Activated CD4-positive, alpha-beta T cell treated with anti-CD3 and anti-CD28 coated beads for 36 hours (primary cell): ENCODE data around the gene IZUMO1. TPM values are rescaled to one million over a fixed set of nuclear protein-coding genes. Genes with fewer than 3 reads are reported as not detected.
"Not testable (repeated sequence)": the region's sequence is repeated elsewhere in the genome, so short reads cannot be mapped to it uniquely, and the experiment has no call there.

Experiments
- ATAC-seq: fragments of 200-7000 bp; cut with Tn5 transposase; one replicate; pipeline ENCODE4 v1.10.0; 2021; ENCODE audit warnings: mild to moderate bottlenecking, moderate library complexity
- CTCF ChIA-PET: fragments of 350-600 bp; sonication (Branson Sonifier 250); formaldehyde crosslinking; loops from one replicate; lab custom pipeline; 2021; ENCODE audit warnings: antibody characterized with exemption; lab: Charles Lee
- POLR2A ChIA-PET: fragments of 350-600 bp; sonication (Branson Sonifier 250); formaldehyde crosslinking; loops from one replicate; lab custom pipeline; 2021; ENCODE audit warnings: antibody characterized with exemption, inconsistent platforms; lab: Charles Lee
- DNase-seq: peaks from one replicate; pipeline ENCODE4 v3.0.0-alpha.2; 2020
- H3K27ac Mint-ChIP-seq: one replicate; pipeline ENCODE4 v1.8.0; 2021; ENCODE audit warnings: mixed read lengths
- H3K27me3 Mint-ChIP-seq: one replicate; pipeline ENCODE4 v1.8.0; 2021; ENCODE audit warnings: mixed read lengths
- H3K36me3 Mint-ChIP-seq: one replicate; pipeline ENCODE4 v1.8.0; 2021; ENCODE audit warnings: low read depth, mixed read lengths
- H3K4me1 Mint-ChIP-seq: one replicate; pipeline ENCODE4 v1.8.0; 2021; ENCODE audit warnings: mixed read lengths
- H3K4me3 Mint-ChIP-seq: one replicate; pipeline ENCODE4 v1.8.0; 2021; ENCODE audit warnings: mild to moderate bottlenecking, moderate library complexity, mixed read lengths
- H3K9me3 Mint-ChIP-seq: one replicate; pipeline ENCODE4 v1.8.0; 2021; ENCODE audit warnings: low read depth, mixed read lengths
- intact Hi-C, 2 experiments: fragments of 100-400 bp; cut with DNase I in 1 of 2; cut with micrococcal nuclease in 1 of 2; formaldehyde crosslinking; loops; one replicate each; pipeline versions ENCODE4 v1.14.2 to v1.15.1; 2022 to 2024; cut with DNase I, micrococcal nuclease
- total RNA-seq, 2 experiments: library from RNA; stranded (reverse); gene quantifications; one replicate each; pipeline ENCODE4 v1.2.3, GENCODE V29; 2021

IZUMO1 gene
- total RNA-seq, 2 experiments from 2014 or later: not detected

- intact Hi-C loops: loop anchor here (1.0 to 5.0 kb wide), 6 partner anchors 19 to 923 kb away; partner anchors contain the start of genes GRWD1 (in 1 of the 2), RRAS (in 1 of the 2) and SCAF1 (in 1 of the 2)
- POLR2A ChIA-PET: no interaction called here
- no peak for DNase-seq
Observed at GRCh38 chr19:48719263-48720171, 27.2 kb downstream of the IZUMO1 start, which contains the start of gene MAMSTR. Gene MAMSTR (minus strand): TSS chr19:48719725. CDS start chr19:48719031, 694 bp downstream.

GRCh38 chr19:48718711-48719231 lies 27.9 kb downstream of the IZUMO1 start:
- no peaks in the 10 kb centered on the region for H3K36me3 Mint-ChIP-seq
- POLR2A ChIA-PET: no interaction called here

More at GRCh38 chr19:48719263-48720171, 27.2 kb downstream of the IZUMO1 start, which contains the start of gene MAMSTR:
- H3K4me1 Mint-ChIP-seq: peaks cover 10% of the 10 kb centered on the region
- peak within 1 kb of the TSS; percentile 80 for H3K4me3 Mint-ChIP-seq
- H3K27me3 Mint-ChIP-seq: no peaks in the 10 kb centered on the region
- no peaks in the 10 kb centered on the region for H3K36me3 Mint-ChIP-seq
- ATAC-seq: no peak
- H3K9me3 Mint-ChIP-seq: no peaks in the 10 kb centered on the region
- CTCF ChIA-PET: no interaction called here
- H3K27ac Mint-ChIP-seq: peak within 1 kb of the TSS; percentile 97

GRCh38 chr19:48718106-48718505 lies 28.6 kb downstream of the IZUMO1 start:
- CTCF ChIA-PET, H3K4me3 Mint-ChIP-seq, H3K27ac Mint-ChIP-seq, DNase-seq, ATAC-seq, POLR2A ChIA-PET, H3K36me3 Mint-ChIP-seq, H3K9me3 Mint-ChIP-seq, H3K27me3 Mint-ChIP-seq, intact Hi-C loops: not testable (repeated sequence)
- H3K4me1 Mint-ChIP-seq: peaks cover 12% of the 10 kb centered on the region

More at GRCh38 chr19:48718711-48719231, 27.9 kb downstream of the IZUMO1 start:
- Mint-ChIP-seq H3K9me3 (no peaks in the 10 kb centered on the region), H3K27me3 (no peaks in the 10 kb centered on the region), H3K27ac (no peak overlapping the region), H3K4me1 (peaks cover 11% of the 10 kb centered on the region), H3K4me3 (no peak overlapping the region)
- no peak for ATAC-seq
- CTCF ChIA-PET: no interaction called here
- DNase-seq: no peak
- intact Hi-C loops: no loop called here

GRCh38 chr19:48716562-48717291 lies 30.0 kb downstream of the IZUMO1 start:
- Mint-ChIP-seq H3K27ac (no peak overlapping the region), H3K4me1 (peaks cover 18% of the 10 kb centered on the region), H3K27me3 (no peaks in the 10 kb centered on the region), H3K36me3 (no peaks in the 10 kb centered on the region), H3K4me3 (no peak overlapping the region), H3K9me3 (no peaks in the 10 kb centered on the region)
- ChIA-PET CTCF (interaction anchor here (0.8 to 1.2 kb wide), 2 partner anchors 8 to 22 kb away, joined by 4 read pairs; no protein-coding TSS in a partner anchor), POLR2A (interaction anchor here (0.6 kb wide), 1 partner anchor 276 kb away, joined by 4 read pairs; the partner anchor contains the start of gene GYS1)
- intact Hi-C loops: no loop called here
- ATAC-seq (no peak), DNase-seq (no peak)

GRCh38 chr19:48715681-48716171 lies 31.0 kb downstream of the IZUMO1 start:
- Mint-ChIP-seq H3K9me3 (no peaks in the 10 kb centered on the region), H3K4me1 (peaks cover 18% of the 10 kb centered on the region), H3K4me3 (peak overlapping the region; percentile 83), H3K27me3 (no peaks in the 10 kb centered on the region), H3K27ac (no peak overlapping the region), H3K36me3 (peaks cover 8% of the 10 kb centered on the region)
- ATAC-seq: no peak
- intact Hi-C loops: loop anchor here (2.0 kb wide), 2 partner anchors 69 to 205 kb away; partner anchors contain the start of genes CA11 (in 1 of the 2) and LMTK3 (in 1 of the 2)
- CTCF ChIA-PET: interaction anchor here (0.8 to 1.2 kb wide), 2 partner anchors 9 to 23 kb away, joined by 4 read pairs; no protein-coding TSS in a partner anchor
- no peak for DNase-seq
- POLR2A ChIA-PET: no interaction called here

GRCh38 chr19:48714759-48715675 lies 31.7 kb downstream of the IZUMO1 start:
- ChIA-PET CTCF (interaction anchor here (1.2 to 3.0 kb wide), 3 partner anchors 10 to 83 kb away, joined by 4 to 12 read pairs (median 5); no protein-coding TSS in a partner anchor), POLR2A (no interaction called here)
- no peaks in the 10 kb centered on the region for H3K27me3 Mint-ChIP-seq
- no peaks in the 10 kb centered on the region for H3K9me3 Mint-ChIP-seq
- ATAC-seq: no peak
- no peak for DNase-seq
- intact Hi-C loops: loop anchor here (1.0 to 5.0 kb wide), 14 partner anchors 10 to 617 kb away; partner anchors contain the start of genes CA11 (in 2 of the 2), C19orf73 (in 1 of the 2), DBP (in 1 of the 2) and GYS1 (in 1 of the 2)
- H3K27ac Mint-ChIP-seq: peak overlapping the region; percentile 84
- peak overlapping the region; percentile 83 for H3K4me3 Mint-ChIP-seq
- H3K4me1 Mint-ChIP-seq: peaks cover 15% of the 10 kb centered on the region
- H3K36me3 Mint-ChIP-seq: peaks cover 9% of the 10 kb centered on the region

- Mint-ChIP-seq H3K4me3 (peak overlapping the region; percentile 83), H3K36me3 (peaks cover 9% of the 10 kb centered on the region), H3K27me3 (no peaks in the 10 kb centered on the region), H3K27ac (peak overlapping the region; percentile 84), H3K4me1 (peaks cover 14% of the 10 kb centered on the region), H3K9me3 (no peaks in the 10 kb centered on the region)
- POLR2A ChIA-PET: interaction anchor here (0.7 to 0.9 kb wide), 2 partner anchors 17 to 128 kb away, joined by 3 to 4 read pairs; no protein-coding TSS in a partner anchor
- CTCF ChIA-PET: interaction anchor here (1.4 to 3.0 kb wide), 3 partner anchors 11 to 82 kb away, joined by 5 to 14 read pairs (median 12); no protein-coding TSS in a partner anchor
- intact Hi-C loops: loop anchor here (1.0 to 5.0 kb wide), 14 partner anchors 11 to 618 kb away; partner anchors contain the start of genes CA11 (in 2 of the 2), C19orf73 (in 1 of the 2), DBP (in 1 of the 2) and GYS1 (in 1 of the 2)
- peak; percentile 99 for DNase-seq
- peak; percentile 93 for ATAC-seq
Observed at GRCh38 chr19:48713864-48714755, 32.6 kb downstream of the IZUMO1 start.

- ChIA-PET CTCF (interaction anchor here (0.5 to 3.0 kb wide), 9 partner anchors 12 to 923 kb away, joined by 3 to 14 read pairs (median 4); partner anchors contain the start of gene ALDH16A1), POLR2A (interaction anchor here (0.7 to 0.9 kb wide), 2 partner anchors 17 to 127 kb away, joined by 3 to 4 read pairs; no protein-coding TSS in a partner anchor)
- no peaks in the 10 kb centered on the region for H3K27me3 Mint-ChIP-seq
- intact Hi-C loops: loop anchor here in 1 of 2 experiments (5.0 kb wide), 1 partner anchor 619 kb away; no protein-coding TSS in a partner anchor
- peak overlapping the region; percentile 63 for H3K27ac Mint-ChIP-seq
- H3K4me3 Mint-ChIP-seq: peak overlapping the region; percentile 83
- DNase-seq (peak; percentile 34), ATAC-seq (no peak)
- H3K36me3 Mint-ChIP-seq: peaks cover 9% of the 10 kb centered on the region
- H3K9me3 Mint-ChIP-seq: no peaks in the 10 kb centered on the region
- H3K4me1 Mint-ChIP-seq: peaks cover 14% of the 10 kb centered on the region
Observed at GRCh38 chr19:48713041-48713863, 33.5 kb downstream of the IZUMO1 start.
